ENCODE measurements around the gene TCP1. TPM values are rescaled to one million over a fixed set of nuclear protein-coding genes. Genes with fewer than 3 reads are reported as not detected.
A peak's percentile ranks its signal among the peaks of the same experiment; 100 is the strongest.
"Not testable (repeated sequence)": the region's sequence is repeated elsewhere in the genome, so short reads cannot be mapped to it uniquely, and the experiment has no call there.

Gene TCP1
- polyA plus RNA-seq, 3 donors: 251 to 275 (median 261) TPM

DNA sequence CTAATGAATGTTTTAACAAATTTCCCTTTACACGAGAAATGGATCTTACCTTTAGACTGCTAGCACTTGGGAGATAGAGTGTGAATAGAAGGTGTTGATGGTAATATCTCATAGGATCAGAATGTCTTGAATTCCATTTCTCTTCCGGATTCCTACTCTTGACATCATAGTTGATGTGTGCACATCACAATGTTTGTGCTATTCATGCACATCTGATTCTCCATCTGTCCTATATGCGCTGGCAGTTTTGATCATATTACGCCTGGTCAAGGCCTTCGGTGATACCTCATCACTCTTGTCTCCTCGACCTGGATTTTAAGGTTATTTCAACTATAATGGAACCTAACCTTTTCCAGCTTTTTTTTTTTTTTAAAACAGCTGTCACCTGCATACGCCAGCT lies 44.3 kb downstream of the TCP1 start:
- no peak for DNase-seq (ENCODE audit: low read depth in 3 of 3, low spot score in 2 of 3)

DNA sequence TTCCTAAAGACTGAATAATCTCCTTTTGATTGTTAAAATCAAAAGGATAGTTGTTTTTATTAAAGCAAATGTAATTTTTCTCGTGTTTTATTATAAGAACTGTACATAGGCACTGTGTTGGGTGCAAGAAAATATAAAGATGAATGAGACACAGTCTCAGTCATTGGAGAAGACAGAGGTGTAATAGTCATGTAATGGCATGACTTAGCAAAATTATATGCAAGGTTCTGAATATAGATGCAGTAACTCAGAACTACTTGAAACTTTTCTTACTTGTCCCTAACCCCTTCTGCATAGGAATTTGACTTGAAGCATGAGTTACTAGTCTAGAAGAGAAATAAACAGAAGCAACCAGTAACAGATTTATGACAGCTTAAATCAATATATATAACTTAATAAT lies 47.2 kb downstream of the TCP1 start:
- no peak for DNase-seq (ENCODE audit: low read depth in 3 of 3, low spot score in 2 of 3)

DNA sequence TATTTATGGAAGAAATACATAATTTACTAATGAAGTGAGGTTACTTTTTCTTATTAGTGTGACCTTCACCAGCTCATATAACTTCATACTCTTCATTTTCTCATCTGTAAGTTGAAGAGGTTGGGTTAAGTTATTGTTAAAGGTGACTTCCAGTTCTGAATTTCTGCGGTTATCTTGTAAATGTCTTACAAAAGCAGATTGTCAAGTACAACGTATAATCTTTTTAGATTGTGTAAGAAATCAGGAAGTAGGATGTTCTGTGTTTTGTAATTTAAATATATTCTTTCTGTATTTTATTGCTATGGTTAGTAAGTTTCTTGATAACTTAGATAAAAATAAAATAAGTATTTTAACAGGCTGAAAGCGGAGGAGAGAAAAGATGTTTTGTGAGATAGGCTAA lies 50.1 kb downstream of the TCP1 start:
- no peak for DNase-seq (ENCODE audit: low read depth in 3 of 3, low spot score in 2 of 3)

DNA sequence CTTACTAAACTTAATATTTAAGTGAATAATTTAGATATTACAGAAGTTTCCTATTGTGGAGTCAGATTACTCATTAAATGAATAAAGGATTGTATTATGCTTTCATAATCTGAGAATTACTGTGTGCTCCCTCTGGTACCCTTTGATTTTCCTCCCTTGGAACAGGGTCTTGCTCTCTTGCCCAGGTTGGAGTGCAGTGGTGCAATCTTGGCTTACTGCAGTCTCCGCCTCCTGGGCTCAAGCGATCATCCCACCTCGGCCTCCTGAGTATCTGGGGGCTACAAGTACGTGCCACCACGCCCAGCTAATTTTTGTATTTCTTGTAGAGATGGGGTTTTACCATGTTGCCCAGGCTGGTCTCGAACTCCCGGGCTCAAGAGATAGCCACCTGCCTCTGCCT lies 52.5 kb downstream of the TCP1 start:
- no peak for DNase-seq (ENCODE audit: low read depth in 3 of 3, low spot score in 2 of 3)

DNA sequence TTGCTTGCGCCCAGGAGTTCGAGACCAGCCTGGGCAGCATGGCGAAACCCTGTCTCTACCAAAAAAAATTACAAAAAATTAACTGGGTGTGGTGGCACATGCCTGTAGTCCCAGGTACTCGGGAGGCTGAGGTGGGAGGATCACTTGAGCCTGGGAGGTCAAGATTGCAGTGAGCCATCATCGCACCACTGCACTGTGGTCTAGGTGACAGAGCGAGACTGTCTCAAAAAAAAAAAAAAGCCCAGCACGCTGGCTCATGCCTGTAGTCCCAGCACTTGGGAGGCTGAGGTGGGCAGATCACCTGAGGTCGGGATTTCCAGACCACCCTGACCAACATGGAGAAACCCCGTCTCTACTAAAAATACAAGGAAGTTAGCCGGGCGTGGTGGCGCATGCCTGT lies 56.0 kb downstream of the TCP1 start:
- DNase-seq (ENCODE audit: low read depth in 3 of 3, low spot score in 2 of 3): not testable (repeated sequence)

DNA sequence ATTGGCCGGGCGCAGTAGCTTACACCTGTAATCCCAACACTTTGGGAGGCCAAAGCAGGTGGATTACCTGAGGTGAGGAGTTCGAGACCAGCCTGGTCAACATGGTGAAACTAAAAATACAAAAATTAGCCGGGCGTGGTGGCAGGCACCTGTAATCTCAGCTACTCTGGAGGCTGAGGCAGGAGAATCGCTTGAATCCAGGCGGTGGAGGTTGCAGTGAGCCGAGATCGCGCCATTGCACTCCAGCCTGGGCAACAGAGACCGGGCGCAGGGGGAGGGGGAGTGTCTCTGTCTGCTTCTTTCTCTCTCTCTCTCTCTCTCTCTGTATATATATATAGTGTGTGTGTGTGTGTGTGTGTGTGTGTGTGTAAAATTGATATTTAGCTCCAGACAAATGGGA lies 56.9 kb downstream of the TCP1 start:
- not testable (repeated sequence) for DNase-seq (ENCODE audit: low read depth in 3 of 3, low spot score in 2 of 3)

DNA sequence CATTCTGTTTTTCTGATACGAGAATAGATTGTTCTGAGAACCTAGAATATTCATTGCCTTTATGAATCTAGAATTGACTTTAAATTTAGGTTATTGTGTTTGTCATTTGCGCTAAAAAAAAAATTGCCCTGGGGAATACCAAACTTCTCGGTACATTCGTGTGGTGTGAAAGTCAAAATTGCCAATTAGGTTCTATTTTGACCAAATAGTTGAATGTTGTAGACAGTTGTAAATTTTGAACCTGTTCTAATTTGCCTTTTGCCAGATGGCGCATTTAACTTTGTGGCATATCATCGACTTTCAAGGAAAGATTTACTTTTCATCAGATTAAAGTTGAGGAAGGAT lies 59.1 kb downstream of the TCP1 start:
- DNase-seq (ENCODE audit: low read depth in 3 of 3, low spot score in 2 of 3): no peak

DNA sequence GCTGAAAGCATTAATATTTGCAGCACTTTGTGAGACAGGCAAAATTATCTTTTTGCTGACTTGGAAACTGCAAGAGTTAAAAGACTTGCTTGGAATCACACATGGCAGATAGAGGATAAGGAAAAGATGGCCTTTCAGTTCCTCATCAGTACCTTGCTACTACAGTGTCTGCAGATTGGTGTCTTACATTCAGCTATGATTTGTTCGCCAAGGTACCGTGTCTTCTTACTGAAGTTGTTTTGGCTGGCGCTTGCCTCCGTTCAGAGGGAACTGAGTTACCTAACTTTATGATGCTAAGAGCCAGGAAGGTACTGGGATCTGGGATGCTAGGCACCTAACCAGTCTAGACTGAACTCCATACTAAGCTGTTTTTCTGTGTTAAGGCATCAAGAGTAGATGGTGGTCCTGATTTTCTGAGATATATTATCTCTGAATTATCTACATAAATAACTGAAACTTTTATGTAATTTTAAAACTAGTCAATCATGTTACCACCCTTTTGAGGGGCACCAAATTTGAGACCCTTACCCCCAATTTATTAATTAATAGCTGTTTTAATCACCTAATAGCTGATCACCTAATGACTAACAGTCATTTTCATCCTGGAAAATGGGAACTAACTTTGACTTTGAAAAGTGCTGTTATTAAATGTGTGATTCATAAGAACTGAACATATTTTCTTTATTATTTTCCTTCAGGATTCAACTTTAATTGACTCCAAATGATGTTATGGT lies 59.6 kb downstream of the TCP1 start:
- DNase-seq (ENCODE audit: low read depth in 3 of 3, low spot score in 2 of 3): peak in 1 of 3 donors; percentile 4

DNA sequence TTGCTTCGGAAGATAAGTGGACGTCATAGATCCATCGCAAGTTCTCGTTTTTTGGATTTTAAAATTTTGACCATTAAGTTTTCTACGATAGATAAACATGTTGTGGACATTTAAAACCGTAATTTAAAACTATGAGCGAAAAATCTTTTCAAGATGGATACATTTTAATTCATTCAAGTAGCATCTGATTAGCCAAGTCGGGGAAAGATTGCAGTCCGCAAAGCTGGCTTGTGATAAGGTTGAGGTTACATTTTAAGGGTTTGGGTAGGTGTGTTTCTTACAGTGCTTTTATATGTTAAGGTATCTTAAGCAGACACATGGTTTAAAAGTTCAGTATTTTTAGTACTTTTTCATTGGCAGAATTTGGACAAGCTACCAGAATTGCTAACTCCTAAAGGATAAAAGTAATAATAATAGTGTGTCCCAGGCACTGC lies 60.9 kb downstream of the TCP1 start:
- DNase-seq (ENCODE audit: low read depth in 3 of 3, low spot score in 2 of 3): peak in 1 of 3 donors; percentile 15

Other genes starting within 250 kb of the TCP1 start
- gene SOD2, start 96.4 kb downstream of the TCP1 start, polyA plus RNA-seq (ENCODE audit: insufficient read length in 3 of 3): 100 to 1,000 TPM; 121 to 123 (median 121) TPM
- 100 to 1,000 TPM; 136 to 145 (median 138) TPM for gene WTAP, start 62.1 kb downstream of the TCP1 start, polyA plus RNA-seq (ENCODE audit: insufficient read length in 3 of 3)
- gene ACAT2, start 27.6 kb downstream of the TCP1 start, polyA plus RNA-seq (ENCODE audit: insufficient read length in 3 of 3): 10 to 100 TPM; 54.7 to 64.8 (median 59.7) TPM
- gene MRPL18, start 865 bp upstream of the TCP1 start, polyA plus RNA-seq (ENCODE audit: insufficient read length in 3 of 3): 10 to 100 TPM; 59.7 to 73.3 (median 62.8) TPM
- 1 to 10 TPM in 1 of 3 donors, under 1 TPM in 2; 0.25 to 1.6 (median 0.36) TPM for gene PNLDC1, start 10.7 kb upstream of the TCP1 start, polyA plus RNA-seq (ENCODE audit: insufficient read length in 3 of 3)
- under 1 TPM in 2 of 3 donors, not detected in 1; 0.01 to 0.03 TPM for gene MAS1, start 101.4 kb upstream of the TCP1 start, polyA plus RNA-seq (ENCODE audit: insufficient read length in 3 of 3)
- gene IGF2R, start 179.5 kb upstream of the TCP1 start, polyA plus RNA-seq (ENCODE audit: insufficient read length in 3 of 3): 10 to 100 TPM; 56.6 to 62.3 (median 57.5) TPM

Measured in right renal cortex interstitium (tissue), 3 donors.